GM20000 (cell line): Measurements from ENCODE around the gene SDHC.
"Not testable (repeated sequence)": the region's sequence is repeated elsewhere in the genome, so short reads cannot be mapped to it uniquely, and the experiment has no call there.

Experiments
- DNase-seq: peaks from one replicate; pipeline ENCODE4 v3.0.0; 2012; ENCODE audit warnings: low spot score
- CTCF ChIP-seq: IDR thresholded peaks from 2 replicates; pipeline ENCODE4 v1.5.1; 2012; ENCODE audit warnings: mild to moderate bottlenecking, control low read depth; ENCODE audit errors: extremely low read depth, missing control alignments

The SDHC gene

GRCh38 chr1:161408429-161409052 is 94.4 kb downstream of the SDHC start:
- TF ChIP-seq CTCF, result no peak

GRCh38 chr1:161409848-161410635 is 95.9 kb downstream of the SDHC start:
- not testable (repeated sequence) for DNase-seq

More at GRCh38 chr1:161408429-161409052, 94.4 kb downstream of the SDHC start:
- no peak for DNase-seq

GRCh38 chr1:161410636-161410970 is 96.4 kb downstream of the SDHC start:
- DNase-seq, result not testable (repeated sequence)
